Measurements from ENCODE around the gene SCUBE3. TPM values are rescaled to one million over a fixed set of nuclear protein-coding genes. Genes with fewer than 3 reads are reported as not detected.

The SCUBE3 gene
- total and polyA plus RNA-seq, 2 of the 8 experiments (the other 6 are each of a cell fraction or from before 2014, with no cell fraction given) = 0.80 to 1.0 TPM

DNA sequence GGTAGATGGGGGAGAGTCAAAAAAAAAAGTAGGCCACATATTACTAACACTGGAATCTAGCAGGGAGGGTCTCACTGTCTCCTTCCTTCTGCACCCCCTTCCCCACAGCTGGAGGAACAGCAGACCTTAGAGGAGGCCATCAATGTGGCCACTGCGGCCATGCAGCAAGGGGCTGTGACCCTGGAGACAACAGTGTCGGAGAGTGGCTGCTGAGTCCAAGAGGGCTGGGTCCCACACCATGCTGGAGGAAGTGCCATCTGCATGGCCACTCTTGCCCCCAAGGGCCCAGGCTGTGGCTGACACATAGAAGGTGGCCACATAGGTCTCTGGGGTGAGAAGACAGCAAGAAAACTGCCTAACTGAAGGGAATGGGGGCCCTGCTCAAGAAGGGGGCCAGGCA lies 81.3 kb downstream of the SCUBE3 start:
- no peak overlapping the region for H2BK5ac ChIP-seq (ENCODE audit: low read depth, low read length)
- TF ChIP-seq, protein P1, sequence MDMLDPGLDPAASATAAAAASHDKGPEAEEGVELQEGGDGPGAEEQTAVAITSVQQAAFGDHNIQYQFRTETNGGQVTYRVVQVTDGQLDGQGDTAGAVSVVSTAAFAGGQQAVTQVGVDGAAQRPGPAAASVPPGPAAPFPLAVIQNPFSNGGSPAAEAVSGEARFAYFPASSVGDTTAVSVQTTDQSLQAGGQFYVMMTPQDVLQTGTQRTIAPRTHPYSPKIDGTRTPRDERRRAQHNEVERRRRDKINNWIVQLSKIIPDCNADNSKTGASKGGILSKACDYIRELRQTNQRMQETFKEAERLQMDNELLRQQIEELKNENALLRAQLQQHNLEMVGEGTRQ (IDR thresholded peaks at IDR 0.05; ENCODE audit: low read length) = no peak
- no peak for TF ChIP-seq CBX8 (IDR thresholded peaks at IDR 0.05; ENCODE audit: borderline replicate concordance, low read depth, low read length)
- no peak for TF ChIP-seq NRF1 (IDR thresholded peaks at IDR 0.05; ENCODE audit: low read depth, low read length)
- TF ChIP-seq RBBP5 (IDR thresholded peaks at IDR 0.05; ENCODE audit: borderline replicate concordance, low read depth, low read length) = no peak
- no peaks in the 10 kb centered on the region for H4K20me1 ChIP-seq (replicated peaks in 1 of 2; ENCODE audit: control insufficient read depth in 1 of 2, insufficient read depth in 2 of 2, low read length in 2 of 2)
- no peak overlapping the region for H4K8ac ChIP-seq (ENCODE audit: extremely low read depth, insufficient read depth, low read length)
- ChIA-PET POLR2A (ENCODE audit: partially characterized antibody) (interaction anchor here (0.7 to 2.9 kb wide), 4 partner anchors 15 to 183 kb away, joined by 3 to 14 read pairs (median 3); partner anchors contain the start of gene RPL10A), CTCF (ENCODE audit: partially characterized antibody) (interaction anchor here (0.6 to 20.6 kb wide), 14 partner anchors 11 to 1473 kb away, joined by 3 to 358 read pairs (median 11); partner anchors contain the start of genes FANCE, PPARD and RPL10A)
- no peak overlapping the region for H2BK15ac ChIP-seq (ENCODE audit: low read length)
- FAIRE-seq (no peak), DNase-seq (ENCODE audit: low read depth in 1 of 2, low spot score in 2 of 2) (no peak)
- H3K4me3 ChIP-seq (ENCODE audit: extremely low read depth in 1 of 4, insufficient read depth in 2 of 4, low read depth in 3 of 4, low read length in 4 of 4) = no peak overlapping the region
- no peak overlapping the region for H3K4me2 ChIP-seq (ENCODE audit: insufficient read depth in 1 of 2, low read depth in 2 of 2, low read length in 2 of 2)
- peaks cover 2 to 5% (median 3%) of the 10 kb centered on the region in 4 experiments; a peak in 5 of 8 replicates for H3K36me3 ChIP-seq (ENCODE audit: control insufficient read depth in 2 of 4, insufficient read depth in 4 of 4, low read length in 3 of 4)
- H3K23me2 ChIP-seq (ENCODE audit: low read depth, low read length) = no peaks in the 10 kb centered on the region; the same call in 1 of the 2 replicates
- H2AFZ ChIP-seq (ENCODE audit: low read length) = no peak overlapping the region
- H3K79me2 ChIP-seq (ENCODE audit: control insufficient read depth in 1 of 2, insufficient read depth in 2 of 2, low read length in 2 of 2) = no peaks in the 10 kb centered on the region
- H3K27me3 ChIP-seq (replicated peaks in 1 of 4; ENCODE audit: control insufficient read depth in 3 of 4, extremely low read depth in 1 of 4, insufficient read depth in 3 of 4, low read length in 3 of 4) = no peaks in the 10 kb centered on the region
- H3K14ac ChIP-seq (ENCODE audit: insufficient read length) = no peak overlapping the region
- H4K5ac ChIP-seq (ENCODE audit: insufficient read length, low read depth, low read length) = no peak overlapping the region
- H3K9me3 ChIP-seq (ENCODE audit: insufficient read depth in 2 of 2, low read depth in 1 of 2, low read length in 1 of 2) = no peaks in the 10 kb centered on the region
- peaks cover 0 to 10% (median 7%) of the 10 kb centered on the region in 4 experiments; a peak in 6 of 7 replicates for H3K4me1 ChIP-seq (replicated peaks in 1 of 4; ENCODE audit: control insufficient read depth in 3 of 4, insufficient read depth in 4 of 4, low read length in 3 of 4)
- WGBS, 2 experiments (ENCODE audit: extremely low coverage in 1 of 2, insufficient coverage in 1 of 2, insufficient read length in 1 of 2, insufficient replicate concordance in 2 of 2, low coverage in 1 of 2, low lambda C conversion rate in 2 of 2, missing lambda C conversion rate in 1 of 2) = 100% methylated on average over 2 of the region's 2 CpGs; no CpG with 5 or more reads in 1 of the 2 experiments
- no peak overlapping the region for H3K56ac ChIP-seq (replicated peaks; ENCODE audit: insufficient read length, low read depth, low read length)
- no peak overlapping the region for H3K18ac ChIP-seq (ENCODE audit: extremely low read depth, low read length)
- no peak overlapping the region for H3K4ac ChIP-seq (replicated peaks; ENCODE audit: insufficient read length, low read depth, low read length)
- H2BK12ac ChIP-seq (ENCODE audit: low read depth, low read length) = no peak overlapping the region
- H3K23ac ChIP-seq (ENCODE audit: insufficient read length) = no peak overlapping the region
- no peak overlapping the region for H2AK5ac ChIP-seq (ENCODE audit: low read depth, low read length)
- H3K27ac ChIP-seq (ENCODE audit: low read depth, low read length) = no peak overlapping the region
- H2BK20ac ChIP-seq (ENCODE audit: low read length) = no peak overlapping the region
- no peaks in the 10 kb centered on the region for H3K79me1 ChIP-seq (ENCODE audit: low read depth, low read length)
- no peak overlapping the region for H2BK120ac ChIP-seq (replicated peaks; ENCODE audit: low read depth, low read length)
- no peak overlapping the region for H3K9ac ChIP-seq (replicated peaks in 1 of 4; ENCODE audit: extremely low read depth in 1 of 4, low read depth in 3 of 4, low read length in 3 of 4)
- no peak overlapping the region for H4K91ac ChIP-seq (replicated peaks; ENCODE audit: insufficient read length, low read length)

Data from H1 (cell line).